Keratinocyte (primary cell): ENCODE measurements around the gene RGL1. TPM values are rescaled to one million over a fixed set of nuclear protein-coding genes. Genes with fewer than 3 reads are reported as not detected.
A peak's percentile ranks its signal among the peaks of the same experiment; 100 is the strongest.

ENCODE experiments used
- DNase-seq: peaks from one replicate; pipeline ENCODE4 v3.0.0-alpha.2; 2011; ENCODE audit warnings: low read depth, missing footprints, low spot score
- FAIRE-seq: peaks from 2 replicates; lab custom pipeline; 2011; peaks lifted over from hg19 to GRCh38; lab: Jason Lieb, UNC
- H2AFZ ChIP-seq: 2 replicates; pipeline ENCODE4 v1.6.0; 2012; ENCODE audit warnings: low read length, control low read depth, inconsistent platforms; ENCODE audit not compliant: control insufficient read depth
- H3K27ac ChIP-seq: 2 replicates; pipeline ENCODE4 v1.5.1; 2011; ENCODE audit warnings: low read length; ENCODE audit not compliant: control insufficient read depth, insufficient read depth
- H3K27me3 ChIP-seq: 3 replicates; pipeline ENCODE4 v1.6.0; 2011; ENCODE audit warnings: low read length; ENCODE audit not compliant: control insufficient read depth, insufficient read depth; ENCODE audit errors: extremely low read depth
- H3K36me3 ChIP-seq, 2 experiments: 2 replicates in 1 of 2; 3 replicates in 1 of 2; pipeline ENCODE4 v1.5.1; 2011; ENCODE audit warnings: low read length in 2 of 2, mild to moderate bottlenecking in 1 of 2; ENCODE audit not compliant: control insufficient read depth in 2 of 2, insufficient read depth in 2 of 2; ENCODE audit errors: extremely low read depth in 1 of 2
- H3K4me1 ChIP-seq: 3 replicates; pipeline ENCODE4 v1.5.1; 2011; ENCODE audit warnings: low read length; ENCODE audit not compliant: control insufficient read depth, insufficient read depth; ENCODE audit errors: extremely low read depth
- H3K4me2 ChIP-seq: 3 replicates; pipeline ENCODE4 v1.6.0; 2011; ENCODE audit warnings: low read depth, low read length; ENCODE audit not compliant: control insufficient read depth, insufficient read depth; ENCODE audit errors: extremely low read depth
- H3K4me3 ChIP-seq, 3 experiments: fragments of 200-600 bp in 1 of 3; sonication (generic) in 1 of 3; 2 replicates in 2 of 3; 3 replicates in 1 of 3; pipeline ENCODE4 v1.5.1; 2011 to 2016; ENCODE audit warnings: low read length in 3 of 3, mild to moderate bottlenecking in 3 of 3, control low read depth in 2 of 3, inconsistent platforms in 1 of 3, low read depth in 1 of 3, mixed read lengths in 1 of 3, mixed run types in 1 of 3, moderate library complexity in 1 of 3; ENCODE audit not compliant: control insufficient read depth in 2 of 3, insufficient read depth in 2 of 3; ENCODE audit errors: extremely low read depth in 1 of 3
- H3K79me2 ChIP-seq: 2 replicates; pipeline ENCODE4 v1.6.0; 2012; ENCODE audit warnings: low read length; ENCODE audit not compliant: control insufficient read depth, insufficient read depth
- H3K9ac ChIP-seq: 3 replicates; pipeline ENCODE4 v1.6.0; 2011; ENCODE audit warnings: low read length; ENCODE audit not compliant: control insufficient read depth, insufficient read depth; ENCODE audit errors: extremely low read depth
- H3K9me1 ChIP-seq: 3 replicates; pipeline ENCODE4 v1.6.0; 2011; ENCODE audit warnings: low read length; ENCODE audit not compliant: control insufficient read depth, insufficient read depth; ENCODE audit errors: extremely low read depth
- H3K9me3 ChIP-seq: 2 replicates; pipeline ENCODE4 v1.5.1; 2012; ENCODE audit warnings: low read depth, low read length; ENCODE audit not compliant: control insufficient read depth
- H4K20me1 ChIP-seq: 3 replicates; pipeline ENCODE4 v1.6.0; 2011; ENCODE audit warnings: low read length; ENCODE audit not compliant: control insufficient read depth, insufficient read depth; ENCODE audit errors: extremely low read depth
- EZH2 ChIP-seq: IDR thresholded peaks from one replicate; pipeline ENCODE4 v1.6.1; 2012; ENCODE audit warnings: inconsistent platforms, mild to moderate bottlenecking, low read length, moderate library complexity
- dilution Hi-C: fragments of 300-500 bp; cut with MboI; formaldehyde crosslinking; loops from one replicate; pipeline ENCODE4 v1.7.0; 2020; ENCODE audit warnings: low sequenced_read_pairs; ENCODE audit not compliant: extremely low pct_ligation_motif_present
- polyA plus RNA-seq, 5 experiments: library from polyadenylated mRNA; depleted of rRNA in 3 of 5; stranded (reverse) in 3 of 5; stranded (forward) in 1 of 5; unstranded in 1 of 5; fragments of >200 nt; gene quantifications; 1 replicate in 1 of 5; 2 replicates in 3 of 5; 3 replicates in 1 of 5; pipeline versions ENCODE4 v1.2.1 to v1.2.3, GENCODE V29; 2011 to 2012; ENCODE audit warnings: missing spikeins in 2 of 5, low read depth in 1 of 5, low replicate concordance in 1 of 5
- TF ChIP-seq, protein P1 (sequence below), 3 experiments: IDR thresholded peaks in 1 of 3; conservative IDR thresholded peaks in 1 of 3; optimal IDR thresholded peaks in 1 of 3; 2 replicates in 2 of 3; 3 replicates in 1 of 3; pipeline versions ENCODE3 to v1.5.1; 2011; ENCODE audit warnings: low read length in 3 of 3, mild to moderate bottlenecking in 3 of 3, moderate library complexity in 2 of 3, control low read depth in 1 of 3, inconsistent platforms in 1 of 3; ENCODE audit not compliant: insufficient read depth in 2 of 3; ENCODE audit errors: extremely low read depth in 1 of 3

Gene RGL1
- polyA plus RNA-seq, 1 donor (not counting 4 experiments of a cell fraction or from before 2014, with no cell fraction given), result 1.2 TPM

DNA sequence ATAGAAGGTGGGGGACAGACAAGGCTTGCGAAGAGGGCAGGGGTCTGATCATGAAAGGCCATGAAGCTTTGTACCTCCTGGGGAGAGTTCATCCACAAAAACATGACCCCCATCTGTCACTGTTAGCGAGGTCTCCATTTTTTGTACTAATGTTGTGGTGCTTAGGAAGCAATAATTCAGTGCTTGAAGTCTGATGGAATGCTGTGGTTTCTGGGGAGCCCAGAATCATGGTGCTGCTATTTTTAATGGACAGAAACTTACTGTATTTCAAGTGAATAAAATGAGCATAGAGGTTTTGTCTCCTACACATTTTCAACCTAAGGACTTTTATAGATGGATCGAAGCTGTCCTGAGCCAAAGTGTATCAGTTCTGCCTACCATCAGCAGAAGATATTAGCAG lies 28.2 kb upstream of the RGL1 start:
- no peaks in the 10 kb centered on the region for H4K20me1 ChIP-seq
- no peaks in the 10 kb centered on the region for H3K4me1 ChIP-seq
- no peaks in the 10 kb centered on the region for H3K36me3 ChIP-seq
- no peaks in the 10 kb centered on the region for H3K79me2 ChIP-seq
- peaks cover 3% of the 10 kb centered on the region for H3K9me3 ChIP-seq
- no peak overlapping the region for H3K4me2 ChIP-seq
- H3K27me3 ChIP-seq, result no peaks in the 10 kb centered on the region
- dilution Hi-C loops, result no loop called here
- H2AFZ ChIP-seq, result no peak overlapping the region
- no peak overlapping the region for H3K27ac ChIP-seq
- no peak for TF ChIP-seq EZH2
- TF ChIP-seq, protein P1, sequence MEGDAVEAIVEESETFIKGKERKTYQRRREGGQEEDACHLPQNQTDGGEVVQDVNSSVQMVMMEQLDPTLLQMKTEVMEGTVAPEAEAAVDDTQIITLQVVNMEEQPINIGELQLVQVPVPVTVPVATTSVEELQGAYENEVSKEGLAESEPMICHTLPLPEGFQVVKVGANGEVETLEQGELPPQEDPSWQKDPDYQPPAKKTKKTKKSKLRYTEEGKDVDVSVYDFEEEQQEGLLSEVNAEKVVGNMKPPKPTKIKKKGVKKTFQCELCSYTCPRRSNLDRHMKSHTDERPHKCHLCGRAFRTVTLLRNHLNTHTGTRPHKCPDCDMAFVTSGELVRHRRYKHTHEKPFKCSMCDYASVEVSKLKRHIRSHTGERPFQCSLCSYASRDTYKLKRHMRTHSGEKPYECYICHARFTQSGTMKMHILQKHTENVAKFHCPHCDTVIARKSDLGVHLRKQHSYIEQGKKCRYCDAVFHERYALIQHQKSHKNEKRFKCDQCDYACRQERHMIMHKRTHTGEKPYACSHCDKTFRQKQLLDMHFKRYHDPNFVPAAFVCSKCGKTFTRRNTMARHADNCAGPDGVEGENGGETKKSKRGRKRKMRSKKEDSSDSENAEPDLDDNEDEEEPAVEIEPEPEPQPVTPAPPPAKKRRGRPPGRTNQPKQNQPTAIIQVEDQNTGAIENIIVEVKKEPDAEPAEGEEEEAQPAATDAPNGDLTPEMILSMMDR (optimal IDR thresholded peaks at IDR 0.05 in 1 of 3, IDR thresholded peaks at IDR 0.05 in 1 of 3, conservative IDR thresholded peaks at IDR 0.05 in 1 of 3; ENCODE audit: extremely low read depth in 1 of 3, insufficient read depth in 2 of 3, low read length in 3 of 3), result no peak
- DNase-seq (no peak), FAIRE-seq (no peak)
- H3K9me1 ChIP-seq, result no peaks in the 10 kb centered on the region
- H3K9ac ChIP-seq, result no peak overlapping the region
- H3K4me3 ChIP-seq, result no peak overlapping the region

DNA sequence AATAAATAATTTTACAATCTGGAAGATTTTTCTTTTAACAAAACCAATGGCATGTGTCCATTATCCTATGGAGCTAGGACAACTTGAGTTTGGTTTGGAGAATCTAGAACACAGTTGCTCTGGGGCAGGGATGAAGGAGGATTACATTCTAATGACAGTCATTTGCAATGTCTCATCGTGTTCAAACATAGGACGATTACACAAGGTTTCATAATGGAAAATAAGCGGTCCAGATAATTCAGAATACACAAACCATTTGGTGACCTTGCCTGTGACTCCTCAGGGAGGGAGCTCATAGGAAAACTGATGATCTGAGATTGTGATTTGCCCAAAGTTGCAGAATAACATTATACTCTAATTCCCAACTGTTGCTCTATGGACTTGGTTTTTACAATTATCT lies 27.6 kb upstream of the RGL1 start:
- H3K9ac ChIP-seq, result no peak overlapping the region
- dilution Hi-C loops, result no loop called here
- FAIRE-seq, result peak; percentile 41
- H3K79me2 ChIP-seq, result no peaks in the 10 kb centered on the region
- H3K4me1 ChIP-seq, result no peaks in the 10 kb centered on the region
- no peak overlapping the region for H3K4me3 ChIP-seq
- TF ChIP-seq EZH2, result no peak
- TF ChIP-seq, protein P1 (optimal IDR thresholded peaks at IDR 0.05 in 1 of 3, IDR thresholded peaks at IDR 0.05 in 1 of 3, conservative IDR thresholded peaks at IDR 0.05 in 1 of 3; ENCODE audit: extremely low read depth in 1 of 3, insufficient read depth in 2 of 3, low read length in 3 of 3), result no peak
- no peak overlapping the region for H3K27ac ChIP-seq
- no peaks in the 10 kb centered on the region for H3K9me1 ChIP-seq
- peaks cover 3% of the 10 kb centered on the region for H3K9me3 ChIP-seq
- H3K36me3 ChIP-seq, result no peaks in the 10 kb centered on the region
- no peak overlapping the region for H2AFZ ChIP-seq
- no peaks in the 10 kb centered on the region for H4K20me1 ChIP-seq
- no peaks in the 10 kb centered on the region for H3K27me3 ChIP-seq
- no peak for DNase-seq
- H3K4me2 ChIP-seq, result no peak overlapping the region
